Parathyroid adenoma (tissue), 2 donors: ENCODE results near the gene ANTXR1.
A peak's percentile ranks its signal among the peaks of the same experiment; 100 is the strongest.

Experiments
- H2AFZ ChIP-seq: fragments of 300-600 bp; sonication (generic); one replicate; pipeline ENCODE4 v1.7.0; 2017; ENCODE audit warnings: antibody characterized with exemption, mild to moderate bottlenecking
- H3K27ac ChIP-seq: fragments of 300-600 bp; sonication (generic); one replicate; pipeline ENCODE4 v1.7.0; 2017
- H3K27me3 ChIP-seq: fragments of 300-600 bp; sonication (generic); one replicate; pipeline ENCODE4 v1.7.0; 2017; ENCODE audit warnings: low read length; ENCODE audit not compliant: control insufficient read depth, insufficient read depth
- H3K36me3 ChIP-seq: fragments of 300-600 bp; sonication (generic); one replicate; pipeline ENCODE4 v1.7.0; 2017; ENCODE audit warnings: low read length; ENCODE audit not compliant: control insufficient read depth, insufficient read depth
- H3K4me1 ChIP-seq: fragments of 300-600 bp; sonication (generic); one replicate; pipeline ENCODE4 v1.7.0; 2017; ENCODE audit warnings: control low read depth
- H3K4me2 ChIP-seq: fragments of 300-600 bp; sonication (generic); one replicate; pipeline ENCODE4 v1.7.0; 2017; ENCODE audit warnings: low read length
- H3K4me3 ChIP-seq: fragments of 300-600 bp; sonication (generic); one replicate; pipeline ENCODE4 v1.7.0; 2017; ENCODE audit warnings: low read depth, low read length
- H3K79me2 ChIP-seq: fragments of 300-600 bp; sonication (generic); one replicate; pipeline ENCODE4 v1.7.0; 2017; ENCODE audit warnings: control low read depth
- H3K9ac ChIP-seq: fragments of 300-600 bp; sonication (generic); one replicate; pipeline ENCODE4 v1.7.0; 2017; ENCODE audit warnings: mild to moderate bottlenecking
- H3K9me3 ChIP-seq: fragments of 300-600 bp; sonication (generic); one replicate; pipeline ENCODE4 v1.7.0; 2017; ENCODE audit warnings: low read length; ENCODE audit not compliant: control insufficient read depth
- CTCF ChIP-seq: fragments of 300-600 bp; sonication (generic); IDR thresholded peaks from one replicate; pipeline ENCODE4 v1.7.0; 2017; ENCODE audit warnings: antibody characterized with exemption, mild to moderate bottlenecking
- donor health status: primary hyperparathyroidism.

ANTXR1 gene

GRCh38 chr2:69285379-69285894 lies 272.5 kb downstream of the ANTXR1 start:
- H3K9me3 ChIP-seq, result no peaks in the 10 kb centered on the region
- no peak for TF ChIP-seq CTCF
- peaks cover 2% of the 10 kb centered on the region for H3K4me1 ChIP-seq
- no peaks in the 10 kb centered on the region for H3K36me3 ChIP-seq
- no peak overlapping the region for H3K4me2 ChIP-seq
- H2AFZ ChIP-seq, result no peak overlapping the region
- H3K9ac ChIP-seq, result no peak overlapping the region
- H3K27ac ChIP-seq, result no peak overlapping the region
- H3K79me2 ChIP-seq, result no peaks in the 10 kb centered on the region
- no peak overlapping the region for H3K4me3 ChIP-seq
- H3K27me3 ChIP-seq, result no peaks in the 10 kb centered on the region

GRCh38 chr2:69287544-69287943 lies 274.6 kb downstream of the ANTXR1 start:
- H3K9ac ChIP-seq, result no peak overlapping the region
- H3K4me2 ChIP-seq, result no peak overlapping the region
- no peaks in the 10 kb centered on the region for H3K36me3 ChIP-seq
- no peak overlapping the region for H2AFZ ChIP-seq
- no peaks in the 10 kb centered on the region for H3K27me3 ChIP-seq
- no peak for TF ChIP-seq CTCF
- no peak overlapping the region for H3K27ac ChIP-seq
- H3K4me3 ChIP-seq, result no peak overlapping the region
- H3K79me2 ChIP-seq, result no peaks in the 10 kb centered on the region
- H3K4me1 ChIP-seq, result peaks cover 10% of the 10 kb centered on the region
- no peaks in the 10 kb centered on the region for H3K9me3 ChIP-seq

GRCh38 chr2:69288429-69288828 lies 275.4 kb downstream of the ANTXR1 start:
- Histone ChIP-seq H3K27me3 (no peaks in the 10 kb centered on the region), H3K4me3 (no peak overlapping the region), H3K27ac (no peak overlapping the region), H2AFZ (no peak overlapping the region), H3K4me2 (no peak overlapping the region), H3K79me2 (no peaks in the 10 kb centered on the region), H3K9me3 (no peaks in the 10 kb centered on the region), H3K9ac (no peak overlapping the region), H3K4me1 (peaks cover 10% of the 10 kb centered on the region), H3K36me3 (no peaks in the 10 kb centered on the region)
- no peak for TF ChIP-seq CTCF

GRCh38 chr2:69291004-69291650 lies 278.1 kb downstream of the ANTXR1 start:
- no peak for TF ChIP-seq CTCF
- Histone ChIP-seq H3K9ac (no peak overlapping the region), H3K9me3 (no peaks in the 10 kb centered on the region), H3K27me3 (no peaks in the 10 kb centered on the region), H3K79me2 (no peaks in the 10 kb centered on the region), H3K4me1 (peaks cover 10% of the 10 kb centered on the region), H3K36me3 (no peaks in the 10 kb centered on the region), H3K4me2 (no peak overlapping the region), H3K4me3 (no peak overlapping the region), H3K27ac (no peak overlapping the region), H2AFZ (peak overlapping the region; percentile 47)

- Histone ChIP-seq H3K36me3 (no peaks in the 10 kb centered on the region), H3K27ac (no peak overlapping the region), H3K9ac (no peak overlapping the region), H3K4me2 (no peak overlapping the region), H3K79me2 (no peaks in the 10 kb centered on the region), H3K27me3 (no peaks in the 10 kb centered on the region), H3K4me3 (no peak overlapping the region), H2AFZ (no peak overlapping the region), H3K4me1 (peaks cover 10% of the 10 kb centered on the region), H3K9me3 (no peaks in the 10 kb centered on the region)
- TF ChIP-seq CTCF, result no peak
Measured at GRCh38 chr2:69291721-69292120, 278.7 kb downstream of the ANTXR1 start.
